ENCODE data around the gene SLC24A4. TPM values are rescaled to one million over a fixed set of nuclear protein-coding genes. Genes with fewer than 3 reads are reported as not detected.

Gene SLC24A4
- total RNA-seq, 1 donor from 2014 or later = not detected

DNA sequence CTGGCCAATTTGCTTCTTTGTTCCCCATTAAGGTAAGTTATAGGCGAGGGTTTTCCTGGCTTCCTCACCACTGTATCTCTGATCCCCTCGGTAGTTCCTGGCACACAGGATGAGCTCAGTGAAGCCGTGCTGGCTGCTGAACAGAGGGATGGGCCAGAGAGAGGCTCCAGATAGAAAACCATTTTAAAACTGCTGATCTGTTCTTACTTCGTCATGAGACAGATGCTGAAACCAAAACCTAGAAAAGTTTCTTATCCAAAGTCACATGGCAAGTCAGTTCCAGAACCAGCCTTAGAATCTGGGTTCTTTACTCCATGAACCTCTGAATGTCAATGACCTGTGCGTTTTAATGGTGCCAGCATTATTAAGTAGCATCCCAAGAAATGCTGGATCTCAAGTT, 114.3 kb downstream of the SLC24A4 start:
- no peaks in the 10 kb centered on the region for H3K4me1 Mint-ChIP-seq
- H3K27ac Mint-ChIP-seq = no peak overlapping the region
- no peak for DNase-seq (ENCODE audit: low spot score in 2 of 2, unreplicated experiment in 2 of 2)
- peaks cover 3% of the 10 kb centered on the region for H3K27me3 Mint-ChIP-seq (ENCODE audit: low read depth)
- no peaks in the 10 kb centered on the region for H3K36me3 Mint-ChIP-seq
- H3K4me3 Mint-ChIP-seq = no peak overlapping the region
- H3K9me3 Mint-ChIP-seq = peaks cover 11% of the 10 kb centered on the region
- no peak for TF ChIP-seq CTCF (IDR thresholded peaks at IDR 0.05; ENCODE audit: unreplicated experiment)

DNA sequence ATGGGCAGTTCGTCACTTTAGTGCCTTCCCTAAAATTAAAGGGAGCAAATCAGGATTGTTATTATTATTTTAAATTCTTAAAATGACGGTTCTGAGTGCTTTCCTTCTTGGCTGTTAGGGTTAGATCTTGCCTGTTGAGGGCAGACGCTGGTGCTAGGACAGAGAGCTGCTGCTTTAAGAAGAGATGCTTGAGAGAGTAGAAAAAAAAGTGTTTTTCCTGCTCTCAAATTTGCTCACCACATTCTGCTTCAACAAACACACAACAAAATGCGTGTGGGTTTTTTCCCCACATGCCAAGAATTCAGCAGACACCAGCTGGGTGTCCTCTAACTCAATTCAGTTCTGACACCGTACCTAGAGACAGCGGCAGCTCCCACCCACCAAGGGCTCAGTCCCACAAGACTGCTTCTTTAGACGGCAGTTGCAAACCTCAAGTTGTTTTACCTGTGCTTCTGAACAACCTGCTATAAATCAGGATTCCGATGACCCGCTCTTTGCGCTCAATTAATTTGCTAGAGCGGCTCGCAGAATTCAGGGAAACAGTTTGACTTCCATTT, 114.8 kb downstream of the SLC24A4 start:
- H3K4me3 Mint-ChIP-seq = no peak overlapping the region
- DNase-seq (ENCODE audit: low spot score in 2 of 2, unreplicated experiment in 2 of 2) = no peak
- TF ChIP-seq CTCF (IDR thresholded peaks at IDR 0.05; ENCODE audit: unreplicated experiment) = no peak
- no peak overlapping the region for H3K27ac Mint-ChIP-seq
- H3K4me1 Mint-ChIP-seq = no peaks in the 10 kb centered on the region
- no peaks in the 10 kb centered on the region for H3K36me3 Mint-ChIP-seq
- peaks cover 3% of the 10 kb centered on the region for H3K27me3 Mint-ChIP-seq (ENCODE audit: low read depth)
- H3K9me3 Mint-ChIP-seq = peaks cover 11% of the 10 kb centered on the region

DNA sequence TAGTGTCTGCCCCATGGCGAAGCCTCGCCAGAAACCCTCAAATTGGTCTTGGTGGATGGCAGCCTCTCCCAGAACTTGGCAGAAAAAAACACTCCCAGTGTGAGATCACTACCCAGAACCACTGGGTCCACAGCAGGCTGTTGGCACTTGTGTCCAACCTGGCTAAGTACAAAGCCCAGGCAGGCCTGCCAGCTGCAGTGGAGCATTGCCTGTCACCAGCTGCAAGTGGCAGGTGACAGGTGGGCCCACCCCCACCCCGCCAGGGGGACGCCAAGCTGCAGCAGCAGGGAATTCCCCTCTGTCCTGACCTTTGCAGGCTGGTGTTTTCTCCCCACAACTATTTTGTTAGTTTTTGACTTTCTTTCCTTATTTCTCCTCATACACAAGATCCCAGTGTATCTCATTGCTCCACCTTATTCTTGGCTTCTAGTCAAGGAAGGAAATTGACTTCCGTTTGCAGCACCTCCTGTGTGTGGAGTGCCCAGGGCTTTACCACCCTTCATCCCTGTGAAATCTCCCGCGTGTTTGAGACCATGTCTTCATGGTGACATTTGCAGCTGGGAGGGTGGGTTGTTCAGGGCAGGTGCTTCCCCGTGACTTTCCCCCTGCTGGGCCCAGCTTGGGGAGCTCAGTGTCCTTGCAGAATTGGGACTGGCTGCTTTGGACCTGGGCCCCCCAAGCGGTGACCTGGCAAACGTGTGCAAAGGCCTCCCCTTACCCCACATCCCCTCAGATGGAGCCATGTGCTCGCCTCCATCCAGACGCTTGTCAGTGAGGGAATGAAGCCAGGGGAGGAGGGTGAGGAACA, 116.8 kb downstream of the SLC24A4 start:
- H3K4me1 Mint-ChIP-seq = no peaks in the 10 kb centered on the region
- no peak overlapping the region for H3K27ac Mint-ChIP-seq
- peaks cover 3% of the 10 kb centered on the region for H3K27me3 Mint-ChIP-seq (ENCODE audit: low read depth)
- no peaks in the 10 kb centered on the region for H3K9me3 Mint-ChIP-seq
- H3K36me3 Mint-ChIP-seq = no peaks in the 10 kb centered on the region
- no peak overlapping the region for H3K4me3 Mint-ChIP-seq
- TF ChIP-seq CTCF (IDR thresholded peaks at IDR 0.05; ENCODE audit: unreplicated experiment) = no peak
- no peak for DNase-seq (ENCODE audit: low spot score in 2 of 2, unreplicated experiment in 2 of 2)

DNA sequence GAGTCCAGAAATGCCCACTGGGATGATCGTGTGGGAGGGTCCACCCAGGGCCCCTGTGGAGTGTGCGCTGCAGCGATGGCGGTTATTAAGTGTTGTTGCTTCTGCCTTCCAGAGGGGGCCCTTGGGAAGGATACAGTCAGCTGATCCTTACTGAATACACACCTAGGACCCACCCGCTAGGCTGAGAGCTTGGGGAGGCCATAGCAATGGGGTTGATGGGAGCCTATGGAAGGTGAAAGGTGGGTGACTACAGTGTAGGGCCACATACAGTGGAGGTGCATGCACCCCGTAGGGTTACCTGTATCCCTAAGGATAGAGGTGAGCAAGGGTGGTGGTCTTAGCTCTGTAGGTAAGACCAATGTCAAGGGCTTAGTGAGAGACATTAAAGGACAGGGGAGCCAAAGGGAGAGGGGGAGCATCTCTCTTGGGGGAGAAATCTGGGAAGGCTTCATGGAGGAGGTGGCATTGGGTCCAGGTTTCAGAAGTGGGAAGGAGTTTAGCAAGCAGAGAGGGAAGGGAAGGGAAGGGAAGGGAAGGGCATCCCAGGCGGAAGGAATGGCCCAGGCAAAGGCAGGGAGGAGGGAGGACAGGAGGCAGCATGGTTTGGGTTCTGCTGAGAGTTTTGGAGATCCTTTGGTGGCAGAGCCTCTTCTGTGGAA, 117.5 kb downstream of the SLC24A4 start:
- H3K9me3 Mint-ChIP-seq = no peaks in the 10 kb centered on the region
- H3K27me3 Mint-ChIP-seq (ENCODE audit: low read depth) = peaks cover 3% of the 10 kb centered on the region
- H3K4me1 Mint-ChIP-seq = no peaks in the 10 kb centered on the region
- no peak overlapping the region for H3K27ac Mint-ChIP-seq
- DNase-seq (ENCODE audit: low spot score in 2 of 2, unreplicated experiment in 2 of 2) = no peak
- no peak overlapping the region for H3K4me3 Mint-ChIP-seq
- no peak for TF ChIP-seq CTCF (IDR thresholded peaks at IDR 0.05; ENCODE audit: unreplicated experiment)
- no peaks in the 10 kb centered on the region for H3K36me3 Mint-ChIP-seq

- no peaks in the 10 kb centered on the region for H3K36me3 Mint-ChIP-seq
- H3K9me3 Mint-ChIP-seq = no peaks in the 10 kb centered on the region
- H3K27me3 Mint-ChIP-seq (ENCODE audit: low read depth) = peaks cover 3% of the 10 kb centered on the region
- no peaks in the 10 kb centered on the region for H3K4me1 Mint-ChIP-seq
- no peak overlapping the region for H3K27ac Mint-ChIP-seq
- TF ChIP-seq CTCF (IDR thresholded peaks at IDR 0.05; ENCODE audit: unreplicated experiment) = no peak
- no peak for DNase-seq (ENCODE audit: low spot score in 2 of 2, unreplicated experiment in 2 of 2)
- H3K4me3 Mint-ChIP-seq = no peak overlapping the region
Observed at GRCh38 chr14:92441751-92442504, 119.0 kb downstream of the SLC24A4 start.
